Suprapubic skin (tissue), 4 donors: Measurements from ENCODE around the gene COL23A1. TPM values are rescaled to one million over a fixed set of nuclear protein-coding genes. Genes with fewer than 3 reads are reported as not detected.

Experiments used
- DNase-seq, 2 donors: peaks; one replicate each; pipeline ENCODE4 v3.0.0-alpha.2; 2019; ENCODE audit warnings: low spot score in 2 of 2
- H3K27ac ChIP-seq: fragments of 200-600 bp; sonication (generic); one replicate; pipeline ENCODE4 v1.5.1; 2019
- H3K27me3 ChIP-seq: fragments of 200-600 bp; sonication (generic); one replicate; pipeline ENCODE4 v1.5.1; 2019
- H3K36me3 ChIP-seq: fragments of 200-600 bp; sonication (generic); one replicate; pipeline ENCODE4 v1.5.1; 2019
- H3K4me1 ChIP-seq: fragments of 200-600 bp; sonication (generic); one replicate; pipeline ENCODE4 v1.5.1; 2019
- H3K4me3 ChIP-seq: fragments of 200-600 bp; sonication (generic); one replicate; pipeline ENCODE4 v1.5.1; 2019; ENCODE audit warnings: mild to moderate bottlenecking
- H3K9me3 ChIP-seq: fragments of 200-600 bp; sonication (generic); one replicate; pipeline ENCODE4 v1.5.1; 2019
- CTCF ChIP-seq, 2 donors: fragments of 200-600 bp in 1 of 2; fragments of 450-650 bp in 1 of 2; sonication (generic) in 1 of 2; IDR thresholded peaks; one replicate each; pipeline ENCODE4 v1.5.1; 2016 to 2019; ENCODE audit warnings: antibody characterized with exemption in 2 of 2, mild to moderate bottlenecking in 1 of 2, moderate library complexity in 1 of 2
- EP300 ChIP-seq: sonication (generic); formaldehyde crosslinking; IDR thresholded peaks from one replicate; pipeline ENCODE4 v1.6.1; 2017; ENCODE audit warnings: antibody characterized with exemption
- POLR2A ChIP-seq, 2 donors: fragments of 450-650 bp; IDR thresholded peaks; one replicate each; pipeline ENCODE4 v1.6.1; 2017; ENCODE audit warnings: antibody characterized with exemption in 2 of 2, mild to moderate bottlenecking in 2 of 2, moderate library complexity in 2 of 2
- POLR2AphosphoS5 ChIP-seq, 3 donors: sonication (generic); formaldehyde crosslinking; IDR thresholded peaks; one replicate each; pipeline ENCODE4 v1.6.1; 2017; ENCODE audit warnings: antibody characterized with exemption in 3 of 3
- WGBS: methylation state at CpG from one replicate; pipeline ENCODE4 v1.1.5; 2018; 5-methylcytosine and 5-hydroxymethylcytosine counted together
- total RNA-seq, 4 donors: library from RNA; depleted of rRNA; stranded (reverse); fragments of >200 nt; gene quantifications; one replicate each; pipeline ENCODE4 v1.1.0, GENCODE V29; 2016

Gene COL23A1
- total RNA-seq, 4 donors from 2014 or later: 1.6 to 4.4 (median 3.4) TPM

- Histone ChIP-seq H3K36me3 (no peaks in the 10 kb centered on the region), H3K27me3 (no peaks in the 10 kb centered on the region), H3K27ac (no peak overlapping the region), H3K4me3 (no peak overlapping the region), H3K9me3 (no peaks in the 10 kb centered on the region), H3K4me1 (peaks cover 9% of the 10 kb centered on the region)
- 74% methylated on average over 17 of the region's 17 CpGs for WGBS
- DNase-seq: peak in 1 of 2 donors; percentile 58
- TF ChIP-seq CTCF (IDR thresholded peaks at IDR 0.05) (no peak), EP300 (no peak), POLR2AphosphoS5 (IDR thresholded peaks at IDR 0.05) (no peak), POLR2A (IDR thresholded peaks at IDR 0.05) (no peak)
Observed at GRCh38 chr5:178423901-178424809, 166.0 kb downstream of the COL23A1 start.

- Histone ChIP-seq H3K36me3 (no peaks in the 10 kb centered on the region), H3K27me3 (no peaks in the 10 kb centered on the region), H3K4me1 (peaks cover 2% of the 10 kb centered on the region), H3K9me3 (no peaks in the 10 kb centered on the region), H3K4me3 (no peak overlapping the region), H3K27ac (no peak overlapping the region)
- 92% methylated on average over 13 of the region's 14 CpGs for WGBS
- peak in 1 of 2 donors; percentile 47 for DNase-seq
- TF ChIP-seq EP300 (no peak), POLR2A (IDR thresholded peaks at IDR 0.05) (no peak), POLR2AphosphoS5 (IDR thresholded peaks at IDR 0.05) (no peak), CTCF (IDR thresholded peaks at IDR 0.05) (no peak)
Observed at GRCh38 chr5:178423431-178423830, 166.8 kb downstream of the COL23A1 start.

- TF ChIP-seq POLR2A (IDR thresholded peaks at IDR 0.05): no peak
- no peak for TF ChIP-seq CTCF (IDR thresholded peaks at IDR 0.05)
- no peak for TF ChIP-seq EP300
- no peak for TF ChIP-seq POLR2AphosphoS5 (IDR thresholded peaks at IDR 0.05)
- 85% methylated on average over 10 of the region's 11 CpGs for WGBS
- peak in 1 of 2 donors; percentile 71 for DNase-seq
- H3K9me3 ChIP-seq: no peaks in the 10 kb centered on the region
- H3K4me3 ChIP-seq: no peak overlapping the region
- no peaks in the 10 kb centered on the region for H3K4me1 ChIP-seq
- no peak overlapping the region for H3K27ac ChIP-seq
- H3K36me3 ChIP-seq: no peaks in the 10 kb centered on the region
- H3K27me3 ChIP-seq: no peaks in the 10 kb centered on the region
Observed at GRCh38 chr5:178422400-178422775, 167.8 kb downstream of the COL23A1 start.

- TF ChIP-seq POLR2AphosphoS5 (IDR thresholded peaks at IDR 0.05) (no peak), CTCF (IDR thresholded peaks at IDR 0.05) (no peak), EP300 (no peak), POLR2A (IDR thresholded peaks at IDR 0.05) (no peak)
- WGBS: 87% methylated on average over 17 of the region's 17 CpGs
- Histone ChIP-seq H3K27me3 (no peaks in the 10 kb centered on the region), H3K27ac (no peak overlapping the region), H3K9me3 (no peaks in the 10 kb centered on the region), H3K4me3 (no peak overlapping the region), H3K4me1 (no peaks in the 10 kb centered on the region), H3K36me3 (no peaks in the 10 kb centered on the region)
- peak in 1 of 2 donors; percentile 23 for DNase-seq
Observed at GRCh38 chr5:178421699-178422399, 168.3 kb downstream of the COL23A1 start.

- peaks cover 3% of the 10 kb centered on the region for H3K27me3 ChIP-seq
- 74% methylated on average over 5 of the region's 5 CpGs for WGBS
- no peak overlapping the region for H3K27ac ChIP-seq
- no peaks in the 10 kb centered on the region for H3K4me1 ChIP-seq
- no peak for TF ChIP-seq POLR2A (IDR thresholded peaks at IDR 0.05)
- no peak for TF ChIP-seq POLR2AphosphoS5 (IDR thresholded peaks at IDR 0.05)
- TF ChIP-seq CTCF (IDR thresholded peaks at IDR 0.05): no peak
- no peak for TF ChIP-seq EP300
- no peak for DNase-seq
- H3K9me3 ChIP-seq: no peaks in the 10 kb centered on the region
- no peak overlapping the region for H3K4me3 ChIP-seq
- H3K36me3 ChIP-seq: no peaks in the 10 kb centered on the region
Observed at GRCh38 chr5:178421128-178421527, 169.1 kb downstream of the COL23A1 start.
